Measurements from ENCODE around the gene SMARCA2. TPM values are rescaled to one million over a fixed set of nuclear protein-coding genes. Genes with fewer than 3 reads are reported as not detected.

Gene SMARCA2
- total and polyA plus RNA-seq, 9 of the 15 experiments (the other 6 are each of a cell fraction or from before 2014, with no cell fraction given), result 8.0 to 34.8 (median 25.5) TPM

- TF ChIP-seq CHD7 (IDR thresholded peaks at IDR 0.05; ENCODE audit: low read depth, low read length), result no peak
Measured at GRCh38 chr9:2198956-2199635, 183.9 kb downstream of the SMARCA2 start (continued).

Data from K562 (cell line).